K562 (cell line): Measurements from ENCODE around the gene TTLL11. TPM values are rescaled to one million over a fixed set of nuclear protein-coding genes. Genes with fewer than 3 reads are reported as not detected.

Experiments used
- ATAC-seq: fragments of 200-7000 bp; cut with Tn5 transposase; 3 replicates; pipeline ENCODE4 v1.9.1; 2020; ENCODE audit warnings: moderate library complexity
- BruUV-seq: library from RNA; stranded (reverse); fragments of 400-500 nt; replicated peaks from 2 replicates; lab custom pipeline; 2021; lab: Mats Ljungman, UMichigan
- CTCF ChIA-PET: fragments of 300-600 bp; formaldehyde crosslinking; extraction: SDS; loops from one replicate; lab custom pipeline; 2021; ENCODE audit warnings: low intra/inter-chr PET ratio; lab: Yijun Ruan, JAX
- POLR2A ChIA-PET: fragments of 300-600, 350-650 bp; sonication (Branson Sonifier 250); formaldehyde crosslinking; extraction: SDS; loops from one replicate; lab custom pipeline; 2021; ENCODE audit warnings: antibody characterized with exemption, inconsistent platforms; lab: Yijun Ruan, JAX
- DNase-seq, 4 experiments: peaks; one replicate each; pipeline versions ENCODE4 v3.0.0 to v3.0.0-alpha.2; 2011 to 2018; ENCODE audit warnings: low spot score in 3 of 4, mixed read lengths in 3 of 4; ENCODE audit errors: extremely low read depth in 1 of 4
- FAIRE-seq: peaks from 2 replicates; lab custom pipeline; 2011; peaks lifted over from hg19 to GRCh38; lab: Jason Lieb, UNC
- H2AFZ ChIP-seq: 2 replicates; pipeline ENCODE4 v1.6.0; 2011; ENCODE audit warnings: low read depth, low read length, control low read depth, inconsistent platforms
- H3K27ac ChIP-seq: fragments of 200-600 bp; 3 replicates; pipeline ENCODE4 v1.8.0; 2011; ENCODE audit warnings: low read depth, mild to moderate bottlenecking, control low read depth, inconsistent platforms, low read length, moderate library complexity, mixed read lengths; ENCODE audit errors: extremely low read depth
- H3K27me3 ChIP-seq, 2 experiments: fragments of 300-600 bp in 1 of 2; 2 replicates in 1 of 2; 3 replicates in 1 of 2; pipeline versions ENCODE4 v1.6.0 to v1.8.0; 2011; ENCODE audit warnings: inconsistent platforms in 2 of 2, low read length in 2 of 2, mild to moderate bottlenecking in 1 of 2, mixed read lengths in 1 of 2, moderate library complexity in 1 of 2; ENCODE audit not compliant: control insufficient read depth in 2 of 2, insufficient read depth in 2 of 2
- H3K36me3 ChIP-seq: fragments of 300-600 bp; 3 replicates; pipeline ENCODE4 v1.8.0; 2011; ENCODE audit warnings: mild to moderate bottlenecking, low read length, inconsistent platforms; ENCODE audit not compliant: control insufficient read depth, insufficient read depth
- H3K4me1 ChIP-seq, 2 experiments: fragments of 200-600 bp in 1 of 2; replicated peaks in 1 of 2; 2 replicates in 1 of 2; 3 replicates in 1 of 2; pipeline versions ENCODE4 v1.5.1 to v1.8.0; 2011; ENCODE audit warnings: inconsistent platforms in 2 of 2, low read length in 2 of 2, mild to moderate bottlenecking in 1 of 2, mixed read lengths in 1 of 2, moderate library complexity in 1 of 2; ENCODE audit not compliant: control insufficient read depth in 2 of 2, insufficient read depth in 2 of 2
- H3K4me2 ChIP-seq: 2 replicates; pipeline ENCODE4 v1.6.1; 2011; ENCODE audit warnings: low read length, control low read depth, inconsistent platforms, mixed read lengths; ENCODE audit not compliant: insufficient read depth
- H3K4me3 ChIP-seq: fragments of 200-600 bp; sonication (generic), shearing (Covaris generic); 2 replicates; pipeline ENCODE4 v1.5.1; 2016; ENCODE audit warnings: control low read depth, inconsistent platforms
- H3K79me2 ChIP-seq: fragments of 200-600 bp; 3 replicates; pipeline ENCODE4 v1.8.0; 2011; ENCODE audit warnings: low read length, inconsistent platforms; ENCODE audit not compliant: control insufficient read depth, insufficient read depth
- H3K9ac ChIP-seq, 2 experiments: 2 replicates each; pipeline versions ENCODE4 v1.6.0 to v1.6.1; 2011; ENCODE audit warnings: low read depth in 2 of 2, low read length in 2 of 2, control low read depth in 1 of 2, inconsistent platforms in 1 of 2, mild to moderate bottlenecking in 1 of 2, mixed read lengths in 1 of 2; ENCODE audit not compliant: insufficient read depth in 1 of 2
- H3K9me1 ChIP-seq: one replicate; pipeline ENCODE4 v1.6.0; 2011; ENCODE audit warnings: inconsistent platforms, mild to moderate bottlenecking, low read length, moderate library complexity; ENCODE audit not compliant: control insufficient read depth, insufficient read depth
- H3K9me3 ChIP-seq: replicated peaks from 2 replicates; pipeline ENCODE4 v1.5.1; 2011; ENCODE audit warnings: low read depth, low read length, inconsistent platforms; ENCODE audit not compliant: control insufficient read depth, insufficient read depth
- H4K20me1 ChIP-seq: replicated peaks from 2 replicates; pipeline ENCODE4 v1.6.1; 2011; ENCODE audit warnings: low read length, inconsistent platforms, mixed read lengths; ENCODE audit not compliant: control insufficient read depth, insufficient read depth
- E2F6 ChIP-seq, 2 experiments: IDR thresholded peaks; 2 replicates each; pipeline ENCODE4 v1.6.1; 2011; ENCODE audit warnings: borderline replicate concordance in 1 of 2, control low read depth in 1 of 2, low read depth in 1 of 2, low read length in 1 of 2, mild to moderate bottlenecking in 1 of 2, mixed read lengths in 1 of 2, moderate library complexity in 1 of 2; ENCODE audit not compliant: insufficient read depth in 1 of 2, insufficient read length in 1 of 2, poor library complexity in 1 of 2, severe bottlenecking in 1 of 2; ENCODE audit errors: extremely low read depth in 1 of 2
- L3MBTL2 ChIP-seq: fragments of 450-650 bp; IDR thresholded peaks from 2 replicates; pipeline ENCODE4 v1.6.1; 2016; ENCODE audit warnings: mild to moderate bottlenecking, moderate library complexity
- MGA ChIP-seq: fragments of 450-650 bp; IDR thresholded peaks from 2 replicates; pipeline ENCODE4 v1.6.1; 2016; ENCODE audit warnings: mild to moderate bottlenecking, moderate library complexity
- NFE2 ChIP-seq: IDR thresholded peaks from 2 replicates; pipeline ENCODE4 v1.6.1; 2014; ENCODE audit warnings: antibody characterized with exemption, low read depth
- TCF7L2 ChIP-seq: fragments of 150-350 bp; IDR thresholded peaks from 2 replicates; pipeline ENCODE4 v1.6.1; 2016; ENCODE audit warnings: low read depth, mild to moderate bottlenecking, low read length, moderate library complexity
- ZNF384 ChIP-seq: IDR thresholded peaks from 2 replicates; pipeline ENCODE4 v1.6.1; 2012; ENCODE audit warnings: low read depth, low read length, improper control_type of control experiment
- WGBS: fragments of 100-300 bp; shearing (Covaris generic); methylation state at CpG from one replicate; pipeline ENCODE4 v1.1.6; 2016; ENCODE audit warnings: low coverage, mixed read lengths; ENCODE audit not compliant: insufficient coverage; ENCODE audit errors: missing lambda C conversion rate; 5-methylcytosine and 5-hydroxymethylcytosine counted together
- in situ Hi-C: fragments of 300-500 bp; cut with MboI; formaldehyde crosslinking; loops from 4 replicates; pipeline ENCODE4 v1.15.0; 2018; ENCODE audit warnings: inconsistent platforms, mixed read lengths
- intact Hi-C: fragments of 100-400 bp; cut with micrococcal nuclease; formaldehyde crosslinking; loops from 2 replicates; pipeline ENCODE4 v1.14.2; 2022
- polyA plus RNA-seq, 8 experiments: library from polyadenylated mRNA; depleted of rRNA in 4 of 8; stranded (reverse) in 5 of 8; unstranded in 3 of 8; fragments of >200 nt; fragmentation: Nextera tagmentation in 2 of 8; fragmentation: Illumina TruSeq in 1 of 8; extraction: Ambion mirVana in 2 of 8; extraction: Trizol in 1 of 8; gene quantifications; 2 replicates each; pipeline versions ENCODE4 v1.2.1 to v1.2.3, GENCODE V29; 2011 to 2014; ENCODE audit warnings: inconsistent platforms in 1 of 8, missing spikeins in 1 of 8
- total RNA-seq, 7 experiments: library from RNA; depleted of rRNA in 6 of 7; stranded (reverse); fragments of >200 nt in 6 of 7; fragmentation: Illumina TruSeq in 2 of 7; extraction: Trizol in 2 of 7; gene quantifications; 2 replicates each; pipeline versions ENCODE4 v1.2.1 to v1.2.3, GENCODE V29; 2011 to 2021; ENCODE audit warnings: low replicate concordance in 1 of 7

Gene TTLL11
- total and polyA plus RNA-seq, 9 of the 15 experiments (the other 6 are each of a cell fraction or from before 2014, with no cell fraction given), result 0.83 to 4.4 (median 2.7) TPM

GRCh38 chr9:121824651-121825030, 268.5 kb downstream of the TTLL11 start:
- no peak overlapping the region for H3K9ac ChIP-seq
- intact Hi-C loops (no loop called here), in situ Hi-C loops (no loop called here)
- peaks cover 5 to 11% of the 10 kb centered on the region in 2 experiments; a peak in 4 of 5 replicates for H3K4me1 ChIP-seq
- H3K27ac ChIP-seq, result no peak overlapping the region; the same call in 2 of the 3 replicates
- FAIRE-seq (no peak), DNase-seq (peak; percentile 16 to 31 (median 24)), ATAC-seq (peak; percentile 71)
- H3K9me3 ChIP-seq, result no peaks in the 10 kb centered on the region
- ChIA-PET POLR2A (interaction anchor here (0.6 to 1.0 kb wide), 4 partner anchors 9 to 1222 kb away, joined by 3 read pairs; no protein-coding TSS in a partner anchor), CTCF (no interaction called here)
- no peaks in the 10 kb centered on the region for H3K9me1 ChIP-seq
- peak overlapping the region; percentile 22; the same call in 1 of the 2 replicates for H2AFZ ChIP-seq
- peaks cover under 1 to 27% of the 10 kb centered on the region in 2 experiments; a peak in 3 of 5 replicates for H3K27me3 ChIP-seq
- H4K20me1 ChIP-seq, result no peaks in the 10 kb centered on the region; the same call in 1 of the 2 replicates
- no peak overlapping the region; the same call in 1 of the 2 replicates for H3K4me2 ChIP-seq
- no peaks in the 10 kb centered on the region for H3K79me2 ChIP-seq
- no peak overlapping the region for H3K4me3 ChIP-seq
- no TSS peak for BruUV-seq
- no peaks in the 10 kb centered on the region for H3K36me3 ChIP-seq
- WGBS, result 2% methylated on average over 4 of the region's 4 CpGs
- TF ChIP-seq L3MBTL2, result peak; percentile 44
- peak; percentile 52 for TF ChIP-seq NFE2
- TF ChIP-seq TCF7L2, result no peak
- 0 out of 2 replicates have a peak, but pooled peaks have one; percentile 22 for TF ChIP-seq MGA
- TF ChIP-seq E2F6 (IDR thresholded peaks at IDR 0.05; ENCODE audit: borderline replicate concordance in 1 of 2, extremely low read depth in 1 of 2, insufficient read depth in 1 of 2, insufficient read length in 1 of 2, low read depth in 1 of 2, low read length in 1 of 2, poor library complexity in 1 of 2, severe bottlenecking in 1 of 2), result peak in 1 of 2 experiments; percentile 38
- no peak for TF ChIP-seq ZNF384
